Measurements from ENCODE around the gene ZRANB3.

The ZRANB3 gene

GRCh38 chr2:135168204-135168856, 362.7 kb downstream of the ZRANB3 start:
- Histone ChIP-seq H3K9ac (ENCODE audit: insufficient read length, low read depth) (no peak overlapping the region), H3K36me3 (ENCODE audit: insufficient read depth, insufficient read length, low read length) (peaks cover 84% of the 10 kb centered on the region), H3K4me1 (ENCODE audit: insufficient read depth, insufficient read length) (no peaks in the 10 kb centered on the region), H3K4me3 (ENCODE audit: insufficient read length, low read depth) (no peak overlapping the region), H3K9me3 (ENCODE audit: insufficient read depth, low read length) (no peaks in the 10 kb centered on the region), H3K27me3 (ENCODE audit: insufficient read depth, insufficient read length) (no peaks in the 10 kb centered on the region)
- TF ChIP-seq SUZ12 (IDR thresholded peaks at IDR 0.05; ENCODE audit: extremely low read depth, insufficient read depth, insufficient read length): no peak
- no peak for DNase-seq (ENCODE audit: low read depth, low spot score)

- Histone ChIP-seq H3K36me3 (ENCODE audit: insufficient read depth, insufficient read length, low read length) (peaks cover 88% of the 10 kb centered on the region), H3K4me1 (ENCODE audit: insufficient read depth, insufficient read length) (no peaks in the 10 kb centered on the region), H3K9me3 (ENCODE audit: insufficient read depth, low read length) (no peaks in the 10 kb centered on the region), H3K27me3 (ENCODE audit: insufficient read depth, insufficient read length) (no peaks in the 10 kb centered on the region), H3K4me3 (ENCODE audit: insufficient read length, low read depth) (no peak overlapping the region), H3K9ac (ENCODE audit: insufficient read length, low read depth) (no peak overlapping the region)
- DNase-seq (ENCODE audit: low read depth, low spot score): no peak
- no peak for TF ChIP-seq YY1 (IDR thresholded peaks at IDR 0.05; ENCODE audit: insufficient read depth, insufficient read length)
- TF ChIP-seq ZNF274 (IDR thresholded peaks at IDR 0.05; ENCODE audit: low read depth, low read length): no peak
- TF ChIP-seq SUZ12 (IDR thresholded peaks at IDR 0.05; ENCODE audit: extremely low read depth, insufficient read depth, insufficient read length): no peak
Observed at GRCh38 chr2:135167273-135167672, 363.7 kb downstream of the ZRANB3 start.

- Histone ChIP-seq H3K27me3 (ENCODE audit: insufficient read depth, insufficient read length) (no peaks in the 10 kb centered on the region), H3K9me3 (ENCODE audit: insufficient read depth, low read length) (no peaks in the 10 kb centered on the region), H3K4me1 (ENCODE audit: insufficient read depth, insufficient read length) (no peaks in the 10 kb centered on the region), H3K36me3 (ENCODE audit: insufficient read depth, insufficient read length, low read length) (peaks cover 70% of the 10 kb centered on the region), H3K9ac (ENCODE audit: insufficient read length, low read depth) (no peak overlapping the region), H3K4me3 (ENCODE audit: insufficient read length, low read depth) (no peak overlapping the region)
- TF ChIP-seq SUZ12 (IDR thresholded peaks at IDR 0.05; ENCODE audit: extremely low read depth, insufficient read depth, insufficient read length): no peak
- TF ChIP-seq ZNF274 (IDR thresholded peaks at IDR 0.05; ENCODE audit: low read depth, low read length): no peak
- TF ChIP-seq YY1 (IDR thresholded peaks at IDR 0.05; ENCODE audit: insufficient read depth, insufficient read length): no peak
- peak; percentile 32 for DNase-seq (ENCODE audit: low read depth, low spot score)
Observed at GRCh38 chr2:135164431-135164830, 366.6 kb downstream of the ZRANB3 start.

GRCh38 chr2:135163901-135164300, 367.1 kb downstream of the ZRANB3 start:
- TF ChIP-seq SUZ12 (IDR thresholded peaks at IDR 0.05; ENCODE audit: extremely low read depth, insufficient read depth, insufficient read length): no peak
- Histone ChIP-seq H3K9ac (ENCODE audit: insufficient read length, low read depth) (no peak overlapping the region), H3K27me3 (ENCODE audit: insufficient read depth, insufficient read length) (no peaks in the 10 kb centered on the region), H3K36me3 (ENCODE audit: insufficient read depth, insufficient read length, low read length) (peaks cover 70% of the 10 kb centered on the region), H3K9me3 (ENCODE audit: insufficient read depth, low read length) (no peaks in the 10 kb centered on the region), H3K4me3 (ENCODE audit: insufficient read length, low read depth) (no peak overlapping the region), H3K4me1 (ENCODE audit: insufficient read depth, insufficient read length) (no peaks in the 10 kb centered on the region)
- no peak for DNase-seq (ENCODE audit: low read depth, low spot score)

- H3K9me3 ChIP-seq (ENCODE audit: insufficient read depth, low read length): no peaks in the 10 kb centered on the region
- no peak for DNase-seq (ENCODE audit: low read depth, low spot score)
- H3K36me3 ChIP-seq (ENCODE audit: insufficient read depth, insufficient read length, low read length): peaks cover 70% of the 10 kb centered on the region
- TF ChIP-seq ZNF274 (IDR thresholded peaks at IDR 0.05; ENCODE audit: low read depth, low read length) (no peak), YY1 (IDR thresholded peaks at IDR 0.05; ENCODE audit: insufficient read depth, insufficient read length) (no peak), SUZ12 (IDR thresholded peaks at IDR 0.05; ENCODE audit: extremely low read depth, insufficient read depth, insufficient read length) (no peak)
- no peaks in the 10 kb centered on the region for H3K27me3 ChIP-seq (ENCODE audit: insufficient read depth, insufficient read length)
- no peak overlapping the region for H3K4me3 ChIP-seq (ENCODE audit: insufficient read length, low read depth)
- no peak overlapping the region for H3K9ac ChIP-seq (ENCODE audit: insufficient read length, low read depth)
- no peaks in the 10 kb centered on the region for H3K4me1 ChIP-seq (ENCODE audit: insufficient read depth, insufficient read length)
Observed at GRCh38 chr2:135163306-135163705, 367.7 kb downstream of the ZRANB3 start.

GRCh38 chr2:135162786-135163185, 368.2 kb downstream of the ZRANB3 start:
- TF ChIP-seq YY1 (IDR thresholded peaks at IDR 0.05; ENCODE audit: insufficient read depth, insufficient read length) (no peak), ZNF274 (IDR thresholded peaks at IDR 0.05; ENCODE audit: low read depth, low read length) (no peak), SUZ12 (IDR thresholded peaks at IDR 0.05; ENCODE audit: extremely low read depth, insufficient read depth, insufficient read length) (no peak)
- H3K9me3 ChIP-seq (ENCODE audit: insufficient read depth, low read length): no peaks in the 10 kb centered on the region
- DNase-seq (ENCODE audit: low read depth, low spot score): no peak
- no peak overlapping the region for H3K9ac ChIP-seq (ENCODE audit: insufficient read length, low read depth)
- no peak overlapping the region for H3K4me3 ChIP-seq (ENCODE audit: insufficient read length, low read depth)
- peaks cover 70% of the 10 kb centered on the region for H3K36me3 ChIP-seq (ENCODE audit: insufficient read depth, insufficient read length, low read length)
- H3K27me3 ChIP-seq (ENCODE audit: insufficient read depth, insufficient read length): no peaks in the 10 kb centered on the region
- no peaks in the 10 kb centered on the region for H3K4me1 ChIP-seq (ENCODE audit: insufficient read depth, insufficient read length)

- H3K9ac ChIP-seq (ENCODE audit: insufficient read length, low read depth): no peak overlapping the region
- H3K36me3 ChIP-seq (ENCODE audit: insufficient read depth, insufficient read length, low read length): peaks cover 68% of the 10 kb centered on the region
- no peak overlapping the region for H3K4me3 ChIP-seq (ENCODE audit: insufficient read length, low read depth)
Observed at GRCh38 chr2:135162377-135162776, 368.6 kb downstream of the ZRANB3 start.

More at GRCh38 chr2:135162377-135162776, 368.6 kb downstream of the ZRANB3 start:
- no peaks in the 10 kb centered on the region for H3K9me3 ChIP-seq (ENCODE audit: insufficient read depth, low read length)
- DNase-seq (ENCODE audit: low read depth, low spot score): no peak
- TF ChIP-seq SUZ12 (IDR thresholded peaks at IDR 0.05; ENCODE audit: extremely low read depth, insufficient read depth, insufficient read length) (no peak), ZNF274 (IDR thresholded peaks at IDR 0.05; ENCODE audit: low read depth, low read length) (no peak)
- H3K27me3 ChIP-seq (ENCODE audit: insufficient read depth, insufficient read length): no peaks in the 10 kb centered on the region
- no peaks in the 10 kb centered on the region for H3K4me1 ChIP-seq (ENCODE audit: insufficient read depth, insufficient read length)

All from NT2/D1 (cell line).